Sigmoid colon (tissue), 7 donors: ENCODE measurements around the gene UBE2D4. TPM values are rescaled to one million over a fixed set of nuclear protein-coding genes. Genes with fewer than 3 reads are reported as not detected.
A peak's percentile ranks its signal among the peaks of the same experiment; 100 is the strongest.

ENCODE experiments used
- DNase-seq: peaks from one replicate; pipeline ENCODE4 v3.0.0-alpha.2; 2019
- H3K27ac ChIP-seq, 4 donors: fragments of 200-600 bp; sonication (generic); one replicate each; pipeline ENCODE4 v1.5.1; 2016 to 2019; ENCODE audit warnings: mild to moderate bottlenecking in 1 of 4
- H3K27me3 ChIP-seq, 3 donors: fragments of 200-600 bp; sonication (generic); one replicate each; pipeline ENCODE4 v1.5.1; 2019; ENCODE audit warnings: mild to moderate bottlenecking in 1 of 3
- H3K36me3 ChIP-seq, 4 donors: fragments of 200-600 bp; sonication (generic); one replicate each; pipeline ENCODE4 v1.5.1; 2016 to 2019
- H3K4me1 ChIP-seq, 4 donors: fragments of 200-600 bp; sonication (generic); one replicate each; pipeline ENCODE4 v1.5.1; 2017 to 2019
- H3K4me3 ChIP-seq, 4 donors: fragments of 200-600 bp; sonication (generic); one replicate each; pipeline ENCODE4 v1.5.1; 2017 to 2019; ENCODE audit warnings: mild to moderate bottlenecking in 2 of 4, moderate library complexity in 1 of 4
- H3K9me3 ChIP-seq, 4 donors: fragments of 200-600 bp in 3 of 4; sonication (generic) in 3 of 4; one replicate each; pipeline versions ENCODE4 v1.5.1 to v1.6.1; 2013 to 2019
- CTCF ChIP-seq, 4 experiments: fragments of 450-650 bp in 3 of 4; fragments of 200-600 bp in 1 of 4; IDR thresholded peaks; one replicate each; pipeline ENCODE4 v1.5.1; 2016 to 2019; ENCODE audit warnings: antibody characterized with exemption in 4 of 4, mild to moderate bottlenecking in 3 of 4, moderate library complexity in 2 of 4
- EP300 ChIP-seq, 4 donors: sonication (generic); formaldehyde crosslinking; IDR thresholded peaks; one replicate each; pipeline ENCODE4 v1.6.1; 2017; ENCODE audit warnings: antibody characterized with exemption in 4 of 4
- POLR2A ChIP-seq, 2 donors: fragments of 450-650 bp; IDR thresholded peaks; one replicate each; pipeline ENCODE4 v1.6.1; 2016; ENCODE audit warnings: antibody characterized with exemption in 2 of 2, mild to moderate bottlenecking in 2 of 2, moderate library complexity in 2 of 2
- POLR2AphosphoS5 ChIP-seq, 4 donors: sonication (generic); formaldehyde crosslinking; IDR thresholded peaks; one replicate each; pipeline ENCODE4 v1.6.1; 2017; ENCODE audit warnings: antibody characterized with exemption in 4 of 4
- WGBS, 2 donors: extraction: QIAGEN DNeasy Blood & Tissue Kit; methylation state at CpG; one replicate each; pipeline ENCODE4 v1.1.7; 2013; 5-methylcytosine and 5-hydroxymethylcytosine counted together
- intact Hi-C: fragments of 100-400 bp; cut with DNase I; formaldehyde crosslinking; loops from one replicate; pipeline ENCODE4 v1.15.1; 2023
- polyA plus RNA-seq, 3 donors: library from polyadenylated mRNA; stranded (reverse); fragments of 200-250 nt; gene quantifications; one replicate each; pipeline ENCODE4 v1.2.3, GENCODE V29; 2013
- total RNA-seq, 4 donors: library from RNA; depleted of rRNA; stranded (reverse); fragments of >200 nt; gene quantifications; one replicate each; pipeline ENCODE4 v1.1.0, GENCODE V29; 2016
- donor health status: healthy with polysubstance abuse.
- donor health status: Bipolar disorder and iron deficiency.
- donor health status: healthy.

Gene UBE2D4
- total and polyA plus RNA-seq, 7 donors = 7.5 to 37.1 (median 24.0) TPM

DNA sequence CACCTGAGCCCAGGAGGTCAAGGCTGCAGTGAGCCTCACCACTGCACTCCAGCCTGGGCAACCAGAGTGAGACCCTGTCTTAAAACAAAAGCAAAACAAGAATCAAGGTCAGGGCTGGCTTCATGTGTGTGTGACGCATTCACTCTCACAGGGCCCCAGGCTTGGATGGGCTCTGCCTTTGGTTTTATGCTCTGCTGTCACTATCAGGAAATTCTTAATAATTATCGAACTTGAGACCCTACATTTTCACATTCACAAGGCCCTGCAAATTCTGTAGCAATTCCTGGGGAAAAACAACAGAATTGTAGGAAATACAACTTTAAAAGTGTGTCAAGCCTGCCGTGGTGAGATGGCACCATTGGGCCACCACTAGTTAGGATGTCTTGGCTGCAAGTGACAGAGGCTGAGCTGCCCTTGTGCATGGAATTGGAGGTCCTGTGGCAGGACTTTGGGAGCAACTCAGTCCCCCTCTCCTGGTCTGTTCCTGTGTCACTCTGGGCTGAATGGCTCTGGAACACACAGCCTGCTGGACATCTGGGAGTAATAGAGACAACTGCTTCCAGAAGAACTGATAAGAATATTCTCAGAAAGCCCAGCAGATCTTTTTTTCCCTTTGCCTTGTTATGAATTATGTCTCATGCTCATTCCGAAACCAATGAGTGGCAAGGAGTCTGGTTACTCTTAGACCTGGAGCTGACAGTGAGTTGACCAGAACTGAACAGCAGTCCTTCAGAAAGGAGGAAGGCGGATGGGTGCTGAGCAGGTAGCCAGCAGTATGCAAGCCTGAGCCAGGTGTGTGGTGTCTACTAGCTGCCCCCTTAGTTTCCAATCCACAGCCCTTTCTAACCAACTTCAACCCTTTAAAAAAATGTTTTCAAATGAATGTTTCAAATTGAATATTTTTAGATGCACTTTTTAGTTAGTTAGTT, 3.6 kb downstream of the UBE2D4 start:
- no peaks in the 10 kb centered on the region for H3K27me3 ChIP-seq
- H3K4me1 ChIP-seq = peaks cover 0 to 18% (median 12%) of the 10 kb centered on the region in 4 donors
- TF ChIP-seq POLR2A (IDR thresholded peaks at IDR 0.05) = no peak
- no peak for TF ChIP-seq POLR2AphosphoS5 (IDR thresholded peaks at IDR 0.05)
- TF ChIP-seq EP300 (IDR thresholded peaks at IDR 0.05) = no peak
- no peak for TF ChIP-seq CTCF (IDR thresholded peaks at IDR 0.05)
- H3K36me3 ChIP-seq = no peaks in the 10 kb centered on the region
- 95 to 96% methylated on average over 5 of the region's 5 CpGs for WGBS, 2 donors
- DNase-seq = peak; percentile 8
- H3K27ac ChIP-seq = no peak overlapping the region
- no peaks in the 10 kb centered on the region for H3K9me3 ChIP-seq
- no peak overlapping the region for H3K4me3 ChIP-seq
- intact Hi-C loops = loop anchor here (5.0 kb wide), 1 partner anchor 193 kb away; the partner anchor contains the start of gene POLD2

GRCh38 chr7:43931346-43931745, 5.1 kb downstream of the UBE2D4 start:
- Histone ChIP-seq H3K4me1 (peaks cover 0 to 9% (median 3%) of the 10 kb centered on the region in 4 donors), H3K27me3 (no peaks in the 10 kb centered on the region), H3K27ac (no peak overlapping the region), H3K36me3 (no peaks in the 10 kb centered on the region), H3K9me3 (no peaks in the 10 kb centered on the region), H3K4me3 (no peak overlapping the region)
- TF ChIP-seq POLR2AphosphoS5 (IDR thresholded peaks at IDR 0.05) (no peak), EP300 (IDR thresholded peaks at IDR 0.05) (no peak), CTCF (IDR thresholded peaks at IDR 0.05) (no peak), POLR2A (IDR thresholded peaks at IDR 0.05) (no peak)
- WGBS, 2 donors = 71 to 83% methylated on average over 7 of the region's 7 CpGs
- peak; percentile 17 for DNase-seq
- intact Hi-C loops = no loop called here

DNA sequence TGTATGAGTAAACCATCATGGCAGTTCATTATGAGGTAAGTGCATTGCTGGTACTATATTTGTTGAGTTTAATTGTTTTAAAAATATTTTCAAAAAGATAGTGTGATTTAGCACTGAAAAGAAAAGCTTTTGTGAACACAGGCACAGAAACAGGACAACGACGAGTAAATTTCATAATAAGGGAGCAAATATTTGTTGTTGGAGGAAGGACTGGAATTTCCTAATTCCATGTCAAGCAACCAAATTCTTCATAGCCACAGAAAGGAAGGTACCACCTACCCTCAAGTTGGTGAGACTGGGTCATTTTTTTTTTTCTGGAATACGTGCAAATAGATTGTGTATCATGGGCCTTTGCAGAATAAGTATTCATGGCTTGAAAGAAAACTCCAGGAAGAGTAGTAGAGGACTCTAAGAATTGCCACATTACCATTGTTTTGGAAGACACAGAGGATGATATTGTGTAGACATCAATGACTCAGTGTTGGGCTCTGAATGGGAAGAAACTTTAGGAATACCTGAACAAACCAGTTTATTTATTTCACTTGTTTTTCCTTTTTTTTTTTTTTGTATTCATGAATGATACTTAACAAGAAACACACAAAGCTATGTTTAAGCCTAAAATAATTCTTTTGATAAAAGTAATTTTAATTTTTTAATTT, 7.8 kb downstream of the UBE2D4 start:
- intact Hi-C loops = no loop called here
- H3K27me3 ChIP-seq = no peaks in the 10 kb centered on the region
- H3K27ac ChIP-seq = no peak overlapping the region
- TF ChIP-seq EP300 (IDR thresholded peaks at IDR 0.05) = no peak
- WGBS, 2 donors = 91 to 96% methylated on average over 3 of the region's 3 CpGs
- no peaks in the 10 kb centered on the region for H3K4me1 ChIP-seq
- peaks cover 0 to 4% (median 0%) of the 10 kb centered on the region in 4 donors for H3K36me3 ChIP-seq
- DNase-seq = no peak
- no peak overlapping the region for H3K4me3 ChIP-seq
- H3K9me3 ChIP-seq = no peaks in the 10 kb centered on the region

DNA sequence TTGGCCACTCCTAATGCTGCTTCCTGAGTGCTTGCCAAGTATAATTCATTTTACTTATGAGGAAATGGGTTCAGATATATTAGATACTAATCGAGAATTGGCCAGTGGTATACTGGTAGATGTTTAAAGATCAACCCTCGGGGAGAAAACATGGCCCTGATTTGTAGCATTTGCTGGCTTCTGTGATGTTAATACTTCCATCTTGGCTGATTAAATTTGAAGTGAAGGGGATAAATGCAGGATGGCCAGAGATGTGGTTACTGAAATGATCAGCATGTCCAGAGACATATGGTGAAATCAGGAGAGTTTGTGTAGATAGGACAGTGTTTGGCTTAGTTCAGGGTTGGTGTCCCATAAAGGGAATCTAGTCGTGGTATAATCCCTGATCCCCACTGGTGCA, 11.2 kb downstream of the UBE2D4 start:
- no peaks in the 10 kb centered on the region for H3K4me1 ChIP-seq
- 72 to 74% methylated on average over 3 of the region's 3 CpGs for WGBS, 2 donors
- DNase-seq = no peak
- H3K9me3 ChIP-seq = no peaks in the 10 kb centered on the region
- TF ChIP-seq POLR2AphosphoS5 (IDR thresholded peaks at IDR 0.05) = no peak
- TF ChIP-seq EP300 (IDR thresholded peaks at IDR 0.05) = no peak
- no peak for TF ChIP-seq CTCF (IDR thresholded peaks at IDR 0.05)
- no peak for TF ChIP-seq POLR2A (IDR thresholded peaks at IDR 0.05)
- intact Hi-C loops = no loop called here
- no peak overlapping the region for H3K27ac ChIP-seq
- no peaks in the 10 kb centered on the region for H3K27me3 ChIP-seq
- H3K4me3 ChIP-seq = no peak overlapping the region
- H3K36me3 ChIP-seq = peaks cover 0 to 7% (median 0%) of the 10 kb centered on the region in 4 donors

DNA sequence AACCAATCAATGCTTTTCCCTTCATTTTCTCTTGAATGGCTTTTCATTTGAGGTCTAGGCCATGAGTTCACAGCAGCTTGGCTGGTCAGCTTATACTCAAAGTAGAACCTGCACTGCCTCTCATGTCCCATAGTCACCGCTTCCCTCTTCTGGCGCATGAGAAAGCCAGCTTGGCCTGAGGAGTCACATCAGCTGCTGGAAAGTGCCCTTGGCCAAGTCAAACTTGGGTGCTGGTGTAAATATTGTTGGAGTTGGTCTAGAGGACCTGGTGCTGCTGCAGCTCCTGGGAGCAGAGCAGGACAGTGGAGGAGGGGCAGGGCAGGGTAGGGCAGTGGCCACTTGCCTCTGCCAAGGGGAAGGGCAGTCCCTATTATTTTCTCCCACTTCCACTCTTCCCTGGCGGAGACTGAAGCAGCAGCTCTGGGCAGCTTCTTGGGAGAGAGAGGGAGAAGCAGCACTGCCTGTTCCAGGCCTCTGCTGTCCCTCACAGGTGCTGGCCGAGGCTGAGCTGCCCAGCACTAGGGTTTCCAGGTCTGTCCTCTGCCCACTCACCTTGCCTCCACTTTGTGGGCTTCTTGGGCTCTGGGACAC, 12.8 kb downstream of the UBE2D4 start:
- 97 to 98% methylated on average over 4 of the region's 4 CpGs for WGBS, 2 donors
- no peak overlapping the region for H3K27ac ChIP-seq
- H3K9me3 ChIP-seq = no peaks in the 10 kb centered on the region
- DNase-seq = no peak
- H3K36me3 ChIP-seq = peaks cover 0 to 14% (median 4%) of the 10 kb centered on the region in 4 donors
- H3K4me3 ChIP-seq = no peak overlapping the region
- no peaks in the 10 kb centered on the region for H3K27me3 ChIP-seq
- H3K4me1 ChIP-seq = no peaks in the 10 kb centered on the region
- TF ChIP-seq EP300 (IDR thresholded peaks at IDR 0.05) = no peak
- no peak for TF ChIP-seq CTCF (IDR thresholded peaks at IDR 0.05)
- TF ChIP-seq POLR2AphosphoS5 (IDR thresholded peaks at IDR 0.05) = no peak
- TF ChIP-seq POLR2A (IDR thresholded peaks at IDR 0.05) = no peak
- intact Hi-C loops = no loop called here
